Measurements from ENCODE around the gene FGGY.

The FGGY gene

DNA sequence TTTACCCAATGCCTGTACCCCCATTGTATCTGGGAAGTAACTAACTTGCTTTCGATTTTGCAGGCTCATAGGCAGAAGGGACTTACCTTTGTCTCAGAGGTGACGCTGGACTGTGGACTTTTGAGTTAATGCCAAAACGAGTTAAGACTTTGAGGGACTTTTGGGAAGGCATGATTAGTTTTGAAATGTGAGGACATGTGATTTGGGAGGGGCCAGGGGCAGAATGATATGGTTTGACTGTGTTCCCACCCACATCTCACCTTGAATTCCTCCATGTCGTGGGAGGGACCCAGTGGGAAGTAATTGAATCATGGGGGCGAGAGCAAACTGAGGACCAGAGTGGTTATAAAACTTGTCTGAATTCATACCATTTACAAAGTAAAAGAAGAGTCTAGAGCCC, 440.7 kb downstream of the FGGY start:
- DNase-seq (ENCODE audit: low spot score), result no peak

DNA sequence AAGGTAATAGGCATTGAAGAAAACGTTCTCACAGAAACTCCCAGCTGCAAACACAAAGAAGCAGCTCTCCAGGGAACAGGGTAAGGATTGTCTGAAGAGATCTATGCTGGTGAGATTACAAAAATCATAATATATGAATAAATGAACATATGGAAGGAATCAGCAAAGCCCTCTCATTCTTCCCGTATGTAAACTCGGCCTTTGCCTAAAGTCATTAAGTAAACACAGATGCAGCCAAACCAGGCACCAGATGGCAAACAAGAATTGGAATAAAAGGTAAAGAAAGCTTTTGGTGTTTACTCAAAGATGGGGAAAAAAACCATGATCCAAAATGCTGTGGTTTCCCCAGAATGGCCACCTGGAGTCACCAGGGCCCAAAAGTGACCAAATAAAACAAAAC, 441.3 kb downstream of the FGGY start:
- DNase-seq (ENCODE audit: low spot score), result no peak

DNA sequence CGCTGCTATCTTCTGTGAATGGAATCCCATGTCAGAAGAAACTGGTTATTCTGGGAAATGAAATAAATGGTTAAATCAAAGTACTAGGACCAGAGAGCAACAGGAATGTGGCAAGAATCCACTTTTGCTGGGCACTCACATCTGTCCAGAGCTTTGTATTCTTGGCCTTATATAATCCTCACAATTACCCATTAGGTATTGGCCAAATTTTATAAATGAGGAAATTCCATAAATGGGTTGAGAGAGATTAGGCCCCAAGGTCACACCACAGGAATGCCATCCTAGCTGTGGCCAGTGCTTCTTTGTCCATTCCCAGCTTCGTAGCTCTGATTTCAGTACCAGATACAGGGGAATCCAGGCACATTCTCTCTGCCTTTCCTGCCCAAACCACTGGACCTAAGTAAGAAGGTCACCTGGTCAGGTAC, 441.7 kb downstream of the FGGY start:
- DNase-seq (ENCODE audit: low spot score), result no peak

DNA sequence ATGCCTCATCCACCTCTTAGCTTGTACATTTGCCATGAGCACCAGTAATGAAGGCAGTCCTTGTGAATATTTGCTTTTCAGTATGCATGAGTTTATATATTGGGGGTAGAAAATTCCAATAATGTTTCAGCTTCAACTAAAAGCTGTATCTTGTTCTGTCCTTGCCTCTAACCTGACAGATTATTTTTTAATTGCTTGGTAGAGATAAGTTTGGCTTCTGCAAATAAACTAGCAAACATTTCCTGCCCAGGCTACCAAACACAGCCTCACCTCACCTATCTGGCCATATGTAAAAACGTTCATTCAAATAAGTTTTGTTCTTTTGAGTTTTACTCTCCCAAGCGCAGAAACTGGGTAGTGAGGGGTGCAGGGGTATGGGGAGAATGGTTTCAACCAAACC, 442.2 kb downstream of the FGGY start:
- no peak for DNase-seq (ENCODE audit: low spot score)

DNA sequence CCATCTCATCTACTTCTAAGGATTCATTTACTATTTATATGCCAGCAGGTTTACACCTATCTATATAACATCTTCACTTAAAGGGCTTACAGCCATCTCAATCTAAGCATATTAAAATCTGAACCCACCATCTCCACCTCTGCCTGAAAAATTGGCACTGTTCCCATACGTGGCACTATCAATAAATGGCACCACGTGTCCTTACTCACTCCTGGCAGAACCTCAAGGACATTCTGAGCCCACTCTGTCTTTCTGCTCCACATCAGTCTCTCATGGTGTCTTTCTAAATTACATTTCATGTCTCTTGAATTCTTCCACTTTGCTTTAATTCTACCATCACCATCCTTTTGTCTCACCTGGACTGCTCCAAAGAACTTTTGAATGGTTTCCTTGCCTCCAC, 445.6 kb downstream of the FGGY start:
- DNase-seq (ENCODE audit: low spot score), result no peak

DNA sequence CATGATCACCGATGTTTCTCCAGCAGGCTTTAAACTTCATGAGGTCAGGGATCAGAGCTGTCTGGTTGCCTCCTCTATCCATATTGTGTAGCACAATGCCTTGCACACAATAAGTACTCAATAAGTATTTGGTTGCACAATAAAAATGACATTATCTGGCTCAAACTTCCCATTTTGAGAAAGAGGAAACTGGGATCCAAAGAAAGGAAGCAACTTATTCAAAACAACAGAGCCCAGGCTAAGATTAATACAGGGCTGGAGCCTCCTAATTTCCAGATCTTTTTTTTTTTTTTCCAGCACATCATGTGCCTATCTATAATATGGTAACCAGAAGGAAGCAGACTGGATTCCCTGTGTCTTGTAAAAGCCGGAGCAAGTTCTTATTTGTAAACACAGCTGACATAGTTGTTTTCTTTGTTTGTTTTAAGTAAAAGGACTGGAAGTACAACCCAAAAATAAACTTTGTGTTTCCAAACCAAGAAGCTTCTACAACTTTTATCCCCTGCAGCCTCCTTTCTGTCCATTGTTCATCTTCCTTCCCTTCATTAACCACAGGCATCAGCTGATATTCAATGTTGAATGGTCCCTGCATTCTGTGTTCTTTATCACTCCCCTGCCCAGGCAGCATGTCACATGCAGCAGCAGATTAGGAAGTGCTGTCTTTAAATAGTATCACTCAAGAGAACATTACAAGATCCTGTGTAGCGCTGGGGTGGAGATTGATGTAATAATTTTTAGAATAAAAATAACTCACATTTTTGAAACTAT, 446.6 kb downstream of the FGGY start:
- no peak for DNase-seq (ENCODE audit: low spot score)

DNA sequence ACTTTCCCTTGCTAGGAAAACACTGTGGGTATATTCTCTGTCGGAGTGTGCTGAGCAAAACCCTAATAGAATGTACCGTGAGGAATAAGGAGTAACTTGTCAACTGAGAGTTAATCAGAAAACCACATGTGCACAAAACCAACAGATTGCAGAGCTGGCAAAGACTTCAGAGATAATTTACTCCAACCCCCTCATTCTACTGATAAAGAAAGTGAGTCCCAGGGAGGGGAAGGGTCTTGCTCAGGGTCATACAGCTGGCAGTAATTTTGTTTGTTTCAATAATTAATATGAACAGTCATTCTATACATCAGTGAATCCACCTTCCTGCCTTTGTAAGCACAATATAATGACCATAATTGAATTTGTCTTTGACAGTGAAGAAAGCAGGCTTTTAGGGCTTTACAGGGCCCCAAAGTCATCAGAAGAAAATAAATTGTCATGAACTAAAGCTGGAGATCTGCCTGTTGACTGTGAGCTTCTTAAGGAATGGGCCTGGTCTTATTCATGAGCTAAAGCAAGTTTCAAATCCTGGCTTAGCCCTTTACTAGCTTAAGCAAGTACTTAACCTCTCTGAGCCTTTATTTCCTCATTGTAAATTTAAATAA, 450.6 kb downstream of the FGGY start:
- no peak for DNase-seq (ENCODE audit: low spot score)

DNA sequence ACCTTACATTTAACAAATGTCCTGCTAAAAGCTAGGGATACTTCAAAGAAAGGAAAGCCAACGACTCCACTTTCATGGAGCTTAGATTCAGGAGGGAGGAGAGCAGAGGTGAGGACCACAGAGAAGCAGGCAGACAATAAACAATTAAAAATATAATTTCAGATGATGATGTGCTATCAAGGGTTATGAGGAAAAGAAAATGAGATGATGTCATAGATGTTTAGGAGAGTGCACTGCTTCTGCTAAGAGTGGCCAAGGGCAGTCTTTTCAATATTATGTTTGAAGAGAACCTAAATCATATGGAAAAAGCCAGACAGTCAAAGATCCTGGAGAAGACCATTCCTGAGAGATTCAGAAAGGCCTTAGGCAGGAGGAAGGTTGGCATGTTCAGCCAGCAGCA, 451.2 kb downstream of the FGGY start:
- DNase-seq (ENCODE audit: low spot score), result no peak

DNA sequence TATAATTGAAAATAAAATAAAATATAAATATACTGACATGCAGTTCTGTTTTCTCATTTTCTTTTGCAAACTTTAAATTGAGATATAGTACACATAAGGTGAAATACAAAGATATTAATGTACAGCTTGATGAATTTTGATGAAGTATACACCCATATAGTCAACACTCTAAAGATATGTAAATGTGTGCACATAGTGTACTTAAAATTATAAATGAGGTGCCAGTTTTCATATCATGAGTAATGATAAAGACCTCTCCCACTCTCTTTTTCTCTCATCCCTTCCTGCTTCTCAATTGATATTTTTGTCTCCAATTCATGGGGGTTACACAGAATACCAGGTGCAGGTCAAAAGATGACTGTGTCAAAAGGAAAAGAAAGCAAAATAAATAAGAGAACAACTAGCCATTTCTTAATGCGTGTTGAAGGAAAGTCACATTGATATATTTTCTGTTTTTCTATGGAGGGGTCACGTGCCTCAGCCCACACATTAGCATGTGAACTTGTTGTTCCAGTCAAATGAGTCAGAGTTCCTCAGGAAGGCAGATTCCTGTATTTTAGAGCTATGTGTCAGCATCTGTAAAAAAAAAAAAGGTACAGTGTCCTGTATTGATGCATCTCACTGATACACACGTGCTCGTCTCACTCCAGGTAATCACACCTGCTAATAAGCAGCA, 453.6 kb downstream of the FGGY start:
- no peak for DNase-seq (ENCODE audit: low spot score)

DNA sequence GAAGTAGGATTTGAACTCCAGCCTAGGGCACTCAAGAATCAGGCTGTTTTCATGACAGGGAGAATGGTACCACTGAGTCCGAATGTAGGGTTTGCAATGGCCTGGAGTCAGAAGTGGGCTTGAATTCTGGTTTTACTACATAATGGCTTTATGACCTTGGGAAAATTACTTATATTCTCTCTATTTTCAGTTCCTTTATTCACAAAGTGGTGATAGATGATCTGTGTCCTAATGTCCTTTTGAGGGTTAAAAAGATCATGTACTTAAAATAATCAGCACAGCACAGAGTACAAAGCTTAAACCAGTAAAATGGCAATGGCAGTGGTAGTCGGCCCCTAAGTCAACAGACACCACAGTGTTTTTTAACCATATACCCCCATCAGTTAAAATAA, 454.1 kb downstream of the FGGY start:
- DNase-seq (ENCODE audit: low spot score), result no peak

DNA sequence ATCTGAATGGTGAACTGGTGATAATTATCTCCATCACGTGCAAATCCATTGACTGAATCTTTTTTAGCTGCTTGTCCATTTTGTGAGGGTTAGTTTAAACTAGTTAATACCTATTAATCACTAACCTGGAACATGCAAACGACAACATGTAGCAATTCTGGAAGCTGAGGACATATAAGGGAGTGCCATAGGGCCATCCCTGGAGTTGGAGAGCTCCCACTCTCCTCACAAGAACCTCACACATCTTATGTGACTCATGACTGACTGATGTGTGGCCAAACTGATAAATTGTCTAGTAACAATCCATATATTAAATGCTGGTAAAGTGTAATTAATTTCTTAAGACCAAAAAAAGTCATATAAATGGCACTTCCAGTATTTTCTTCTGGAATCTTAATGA, 454.9 kb downstream of the FGGY start:
- no peak for DNase-seq (ENCODE audit: low spot score)

DNA sequence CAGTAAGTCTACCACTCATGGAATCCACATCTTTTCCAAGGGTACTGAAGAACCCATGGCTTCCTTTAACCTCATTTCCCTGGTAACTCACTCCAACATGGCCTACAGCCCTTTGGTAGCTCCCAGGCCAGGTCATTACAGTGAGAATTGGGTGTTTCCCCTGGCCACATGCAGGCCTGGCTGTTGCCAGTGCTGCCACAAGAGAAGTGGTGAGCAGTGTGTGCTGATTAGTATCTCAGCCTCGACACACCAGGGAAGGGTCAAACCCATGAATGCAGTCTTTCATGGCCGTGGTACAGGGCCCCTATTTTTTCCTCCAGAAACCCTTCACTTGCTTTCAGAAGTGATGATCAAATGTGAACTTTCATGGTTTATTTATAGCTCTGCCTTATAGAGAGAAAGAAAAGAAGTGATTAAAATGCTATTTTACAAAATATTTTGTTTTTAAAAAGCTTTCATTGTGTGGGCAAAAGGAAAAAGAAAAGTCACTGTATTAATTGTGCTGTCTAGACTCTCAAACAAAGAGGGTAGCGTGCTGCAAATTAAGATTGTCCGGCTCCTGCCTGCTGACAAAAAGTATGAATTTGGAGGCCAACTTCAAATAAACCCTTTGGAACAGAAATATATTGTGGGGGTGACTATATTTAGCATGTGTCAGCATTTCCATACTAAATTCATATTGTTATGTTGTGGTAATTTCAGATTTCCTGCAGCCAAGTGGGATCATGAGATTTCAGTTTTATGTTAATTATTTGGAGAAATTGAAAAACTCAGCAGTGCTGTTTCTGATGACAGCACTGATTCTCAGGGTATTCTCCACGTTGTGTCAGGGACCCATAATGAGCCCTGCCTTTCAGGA, 455.9 kb downstream of the FGGY start:
- no peak for DNase-seq (ENCODE audit: low spot score)

DNA sequence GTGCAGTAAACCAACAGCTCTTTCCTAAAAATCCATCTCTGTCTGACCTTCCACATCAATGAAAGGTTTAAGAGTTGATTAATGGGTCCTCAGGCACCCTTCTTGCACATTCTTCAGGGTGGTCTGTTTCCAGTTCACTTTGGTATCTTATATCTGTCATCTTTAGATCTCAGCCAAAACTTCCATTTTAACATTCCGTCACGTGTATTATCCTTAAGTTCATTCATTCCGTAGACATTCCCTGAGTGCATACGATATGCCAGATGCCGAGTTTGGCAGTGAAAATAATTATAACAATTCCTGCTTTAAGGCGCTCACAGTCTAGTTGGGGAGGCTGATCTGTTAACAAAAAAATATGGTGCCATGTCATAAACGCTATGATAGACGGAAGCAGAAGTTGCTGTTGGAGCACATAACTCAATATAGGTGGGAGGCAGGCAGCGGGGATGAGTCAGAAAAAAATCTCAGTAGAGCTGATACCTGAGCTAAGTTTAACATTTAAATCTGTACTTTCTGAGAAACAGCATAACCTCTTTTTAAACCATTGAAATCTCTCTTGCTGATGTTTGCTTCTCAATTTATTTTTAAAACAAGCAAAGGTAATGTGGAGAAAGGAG, 458.3 kb downstream of the FGGY start:
- no peak for DNase-seq (ENCODE audit: low spot score)

DNA sequence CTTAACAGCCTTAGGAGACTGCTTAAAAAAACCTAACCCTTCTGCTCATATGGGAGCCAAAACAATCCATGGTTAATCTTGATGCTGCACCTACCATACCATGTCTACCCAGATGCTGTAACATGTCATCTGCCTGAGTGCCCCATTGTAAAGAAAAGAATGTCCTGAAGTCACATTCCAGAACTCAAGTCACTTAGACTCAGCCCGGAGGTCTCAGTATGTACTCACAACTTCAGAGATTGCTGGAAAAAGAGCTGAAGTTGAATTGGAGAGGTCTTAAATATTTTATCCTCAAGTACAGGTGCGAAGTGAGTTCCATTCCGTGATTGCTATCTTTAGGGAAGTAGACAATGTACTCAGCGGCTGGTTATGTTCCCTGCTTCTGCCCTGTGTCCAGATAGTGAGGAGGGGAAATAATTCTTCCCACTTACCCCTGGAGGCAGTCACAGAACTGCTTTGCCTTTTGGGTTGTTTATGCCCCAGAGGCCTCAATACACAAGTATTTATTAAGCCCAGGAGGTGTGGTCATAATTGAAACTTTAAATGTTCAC, 460.4 kb downstream of the FGGY start:
- no peak for DNase-seq (ENCODE audit: low spot score)

DNA sequence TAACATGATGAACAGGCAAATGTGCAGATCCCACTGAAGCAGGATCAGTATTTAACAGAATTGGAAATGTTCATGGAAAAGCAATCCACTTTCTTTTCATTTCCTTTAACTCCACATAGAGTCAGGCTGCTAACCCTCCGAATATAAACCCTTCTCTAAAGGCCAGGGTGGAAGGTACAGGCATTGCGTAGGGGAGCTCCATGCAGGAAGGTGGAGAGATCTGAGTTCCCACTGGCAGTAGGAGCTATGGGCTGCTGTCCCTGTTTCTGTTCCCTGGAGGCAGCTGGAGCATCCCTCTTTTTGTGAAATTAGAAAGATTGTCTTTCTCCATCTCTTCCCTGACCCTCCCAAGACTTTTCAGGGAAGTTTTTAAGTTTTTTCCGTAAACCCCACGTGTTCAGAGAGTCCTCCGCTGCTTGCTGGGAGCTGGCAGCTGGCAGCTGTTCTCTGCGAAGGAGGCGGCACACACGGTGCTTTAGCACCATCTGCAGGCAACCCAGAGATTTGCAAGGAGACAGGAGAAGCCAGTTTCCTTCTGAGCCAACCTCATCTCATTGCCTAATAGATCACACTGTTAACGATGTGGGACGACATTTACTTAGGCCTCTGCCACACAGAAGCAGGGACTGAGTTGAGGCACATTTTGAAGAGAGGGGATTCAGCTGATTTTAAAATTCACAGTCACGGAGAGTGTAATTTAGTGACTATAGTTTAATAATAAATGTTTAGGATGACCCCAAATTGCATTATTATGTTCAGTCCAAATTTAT, 462.4 kb downstream of the FGGY start:
- DNase-seq (ENCODE audit: low spot score), result peak; percentile 79

DNA sequence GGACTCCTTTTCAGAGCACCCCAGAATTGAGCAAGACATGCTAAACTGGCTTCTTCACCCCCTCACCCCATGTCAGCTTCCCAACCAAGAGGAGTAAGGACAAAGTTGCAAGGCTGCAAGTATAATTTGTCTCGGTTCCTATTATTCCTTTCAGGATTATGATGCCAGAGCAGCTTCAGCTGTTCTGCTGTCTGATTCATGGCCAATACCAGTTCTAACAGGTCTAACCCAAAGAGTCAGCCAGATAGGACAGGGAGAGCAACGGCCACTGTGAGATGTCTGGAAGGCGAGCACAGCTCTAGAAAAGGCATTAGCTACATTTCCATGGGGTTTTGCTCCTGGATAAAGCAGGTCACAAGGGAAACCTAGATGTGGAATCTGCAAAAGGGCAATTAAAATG, 464.5 kb downstream of the FGGY start:
- no peak for DNase-seq (ENCODE audit: low spot score)

DNA sequence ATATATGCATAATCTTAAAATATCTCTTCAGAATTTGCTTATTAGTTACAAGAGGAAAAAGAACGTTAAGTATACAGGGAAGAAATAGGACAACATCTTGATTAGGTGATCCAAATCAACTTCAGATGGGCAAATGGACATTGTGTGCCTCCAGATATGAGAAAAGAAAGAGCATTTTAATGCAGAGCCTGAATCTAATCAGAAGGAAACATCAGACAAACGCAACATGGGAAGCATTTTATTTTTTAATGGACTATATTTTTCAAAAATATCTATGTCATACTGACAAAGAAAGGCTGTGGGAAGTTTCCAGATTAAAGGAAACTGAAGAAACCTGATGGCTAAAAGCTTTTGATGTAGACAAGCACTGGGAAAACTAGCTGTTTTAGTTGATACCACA, 466.5 kb downstream of the FGGY start:
- DNase-seq (ENCODE audit: low spot score), result no peak

DNA sequence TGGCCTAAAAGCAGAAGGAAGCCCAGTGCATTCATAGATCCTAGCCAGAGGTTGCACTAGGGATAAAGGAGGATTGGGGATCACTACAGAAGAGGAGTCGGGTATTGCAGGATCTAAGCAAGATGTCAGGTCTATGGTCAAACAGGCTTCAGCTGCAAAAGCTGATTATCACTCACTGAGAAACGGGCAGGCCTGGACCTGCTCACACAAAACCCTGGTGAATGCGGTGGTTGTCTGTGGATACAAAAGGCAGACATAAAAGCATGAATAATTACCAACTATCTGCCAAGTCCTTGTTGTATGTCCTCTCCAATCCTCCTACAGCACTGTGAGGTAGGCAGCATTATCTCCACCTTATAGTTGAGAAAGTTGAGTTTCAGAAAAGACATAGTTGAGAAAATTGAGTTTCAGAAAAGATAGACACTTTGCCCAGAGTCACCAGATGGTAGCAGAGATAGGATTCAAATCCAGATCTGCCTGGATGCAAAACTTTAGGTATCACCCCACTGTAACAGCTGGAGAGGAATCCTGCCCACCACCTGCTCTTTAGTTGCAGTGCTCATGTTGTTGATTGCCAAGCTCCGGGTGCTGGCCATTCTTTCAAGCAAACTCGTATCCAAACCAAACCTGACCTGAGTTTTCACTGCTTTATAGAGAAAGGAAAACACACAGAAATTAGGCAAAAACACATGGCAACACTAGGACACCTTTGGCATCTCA, 468.3 kb downstream of the FGGY start:
- DNase-seq (ENCODE audit: low spot score), result no peak

DNA sequence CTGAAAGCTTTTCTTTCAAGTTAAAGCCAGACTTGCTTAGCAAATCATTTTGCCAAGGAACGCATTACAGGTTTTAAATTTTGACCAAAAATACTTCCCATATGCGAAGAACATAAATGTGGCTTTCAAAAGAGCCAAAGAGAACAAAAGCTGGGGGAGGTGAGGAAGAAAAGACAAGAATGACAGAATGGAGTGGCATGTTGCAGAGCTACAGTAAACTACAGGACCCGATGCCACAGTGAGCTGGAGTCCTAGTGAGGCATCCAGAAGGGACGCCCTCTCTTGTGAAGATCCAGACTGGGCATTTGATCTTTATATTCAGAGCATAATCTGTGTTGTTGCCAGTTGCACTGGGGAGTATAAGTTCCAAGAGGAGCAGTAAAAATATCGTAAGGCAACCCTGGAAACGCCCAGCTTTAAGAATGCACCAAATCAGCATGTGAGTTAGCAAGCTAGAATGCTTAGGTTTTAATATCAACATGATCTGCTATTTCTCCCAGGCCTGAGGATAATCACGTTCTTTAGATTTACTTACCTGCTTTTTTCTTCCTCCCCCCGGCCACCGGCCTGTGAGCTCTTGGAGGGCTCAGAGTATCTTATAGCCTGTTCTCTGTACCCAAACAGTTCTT, 469.4 kb downstream of the FGGY start:
- no peak for DNase-seq (ENCODE audit: low spot score)

DNA sequence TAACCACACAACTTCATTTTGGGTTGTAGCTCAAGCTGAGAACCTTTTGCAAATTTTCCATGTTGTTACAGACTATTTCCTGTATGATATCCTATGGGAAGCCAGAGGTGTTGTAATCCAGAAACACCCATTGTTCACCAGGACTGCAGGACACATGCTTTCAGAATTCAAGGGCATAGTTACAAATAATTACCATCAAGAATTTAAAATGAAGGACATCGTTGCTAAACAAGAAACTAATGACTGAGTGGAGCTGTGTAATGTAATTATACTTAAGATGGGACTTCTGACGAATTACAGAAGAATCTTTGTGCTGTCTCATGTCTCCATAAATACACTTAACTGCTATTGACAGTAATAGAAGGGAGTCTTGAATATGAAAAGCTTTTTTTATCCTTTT, 470.2 kb downstream of the FGGY start:
- DNase-seq (ENCODE audit: low spot score), result no peak
